Caki2 (cell line): ENCODE results near the gene HS3ST5. TPM values are rescaled to one million over a fixed set of nuclear protein-coding genes. Genes with fewer than 3 reads are reported as not detected.

Experiments
- DNase-seq: peaks from one replicate; pipeline ENCODE4 v3.0.0-alpha.2; 2015; ENCODE audit warnings: low read depth
- in situ Hi-C: cut with HindIII; loops from 2 replicates; pipeline ENCODE4 v1.10.0; 2016; ENCODE audit warnings: low sequenced_read_pairs, low pct_unique_long_range_greater_than_20kb, mixed read lengths
- total RNA-seq: library from RNA; depleted of rRNA; stranded (reverse); fragments of >200 nt; shearing (Covaris generic); gene quantifications from 2 replicates; pipeline ENCODE4 v1.2.3, GENCODE V29; 2014; ENCODE audit warnings: low replicate concordance; rRNA removed

The HS3ST5 gene, protein sequence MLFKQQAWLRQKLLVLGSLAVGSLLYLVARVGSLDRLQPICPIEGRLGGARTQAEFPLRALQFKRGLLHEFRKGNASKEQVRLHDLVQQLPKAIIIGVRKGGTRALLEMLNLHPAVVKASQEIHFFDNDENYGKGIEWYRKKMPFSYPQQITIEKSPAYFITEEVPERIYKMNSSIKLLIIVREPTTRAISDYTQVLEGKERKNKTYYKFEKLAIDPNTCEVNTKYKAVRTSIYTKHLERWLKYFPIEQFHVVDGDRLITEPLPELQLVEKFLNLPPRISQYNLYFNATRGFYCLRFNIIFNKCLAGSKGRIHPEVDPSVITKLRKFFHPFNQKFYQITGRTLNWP
- not detected in 2 replicates for total RNA-seq

DNA sequence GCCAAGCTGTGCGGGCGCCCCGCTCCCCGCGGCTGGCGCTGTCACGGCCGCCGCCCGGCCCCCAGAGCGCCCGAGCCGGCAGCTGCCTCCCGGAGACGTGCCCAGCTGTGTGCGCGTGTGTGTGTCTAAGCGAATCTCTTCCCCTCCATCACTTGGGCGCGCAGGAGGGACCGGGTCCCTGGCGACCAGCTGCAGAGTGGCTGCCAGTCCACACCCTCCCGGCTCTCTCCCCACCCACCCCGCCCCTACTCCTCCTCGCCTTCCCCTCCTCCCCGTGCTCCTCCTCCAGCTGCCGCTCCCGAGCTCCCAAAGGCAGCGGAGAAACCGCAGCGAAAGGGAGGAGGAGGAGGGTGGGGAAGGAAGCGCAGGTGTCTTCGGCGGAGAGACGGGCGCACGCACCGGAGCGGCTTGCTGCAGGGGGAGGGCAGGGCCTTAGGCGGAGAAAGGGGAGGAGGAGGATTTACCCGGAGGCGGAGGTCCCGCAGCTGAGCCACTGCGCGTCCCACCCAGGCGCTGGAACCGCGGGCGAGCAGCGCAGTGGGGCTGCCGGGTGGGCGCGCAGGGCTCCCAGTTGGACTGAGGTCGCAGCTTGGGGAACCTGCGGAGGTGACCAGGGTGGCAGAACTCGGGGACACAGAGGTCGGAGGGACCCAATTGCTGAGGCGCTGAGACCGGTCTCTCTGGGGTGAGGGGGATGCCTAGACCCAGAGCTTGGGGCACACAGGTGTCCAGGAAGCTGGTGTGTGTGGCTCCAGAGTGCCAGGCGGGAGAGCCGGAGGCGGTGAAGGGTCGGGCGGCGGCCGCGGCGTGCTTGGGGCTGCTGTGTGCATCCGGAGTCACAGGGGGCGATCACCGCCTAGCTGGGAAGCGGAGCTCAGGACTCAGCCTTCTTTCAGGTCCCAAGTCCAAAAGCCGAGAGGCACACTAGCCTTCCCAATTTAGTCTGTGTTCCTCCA is at the start of gene HS3ST5:
Gene HS3ST5 (minus strand): TSS at position 198 of the 956 bp plus-strand sequence. CDS start 280,178 bp downstream, outside the sequence.
- in situ Hi-C loops, result no loop called here
- peak; percentile 50 for DNase-seq

DNA sequence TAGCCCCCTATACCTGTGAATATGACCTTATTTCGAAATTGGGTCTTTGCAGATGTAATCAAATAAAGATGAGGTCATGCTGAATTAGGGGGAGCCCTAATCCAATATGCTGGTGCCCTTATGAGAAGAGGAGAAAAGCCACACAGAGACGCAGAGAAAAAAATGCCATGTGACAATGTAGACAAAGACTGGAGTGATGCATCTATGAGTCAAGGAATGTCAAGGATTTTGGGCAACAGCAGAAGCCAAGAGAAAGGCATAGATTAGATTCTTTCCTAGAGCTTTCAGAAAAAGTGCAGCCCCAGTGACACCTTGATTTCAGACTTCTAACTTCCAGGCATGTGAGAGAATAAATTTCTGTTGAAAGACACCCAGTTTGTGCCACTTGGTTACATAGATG is 47.4 kb upstream of the HS3ST5 start:
- DNase-seq, result no peak
- in situ Hi-C loops, result no loop called here

DNA sequence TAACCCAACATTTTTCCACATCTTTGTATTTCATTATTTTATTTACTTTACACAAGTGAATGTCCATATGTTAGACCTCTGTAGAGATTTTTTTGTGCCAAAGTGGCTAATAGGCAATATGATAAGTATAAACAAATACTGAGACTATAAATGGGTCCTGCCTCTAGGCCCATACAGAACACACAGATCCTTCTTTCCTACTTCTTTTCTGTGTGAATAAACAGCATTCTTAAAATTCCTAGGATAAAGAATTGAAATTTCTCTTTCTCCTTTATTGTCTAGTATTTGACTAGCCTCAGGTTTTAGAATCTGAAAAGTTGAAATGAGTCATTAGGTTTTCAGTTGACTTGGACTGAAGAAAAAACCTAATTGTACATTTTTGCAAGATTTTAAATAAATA is 46.3 kb upstream of the HS3ST5 start:
- no peak for DNase-seq
- in situ Hi-C loops, result no loop called here

DNA sequence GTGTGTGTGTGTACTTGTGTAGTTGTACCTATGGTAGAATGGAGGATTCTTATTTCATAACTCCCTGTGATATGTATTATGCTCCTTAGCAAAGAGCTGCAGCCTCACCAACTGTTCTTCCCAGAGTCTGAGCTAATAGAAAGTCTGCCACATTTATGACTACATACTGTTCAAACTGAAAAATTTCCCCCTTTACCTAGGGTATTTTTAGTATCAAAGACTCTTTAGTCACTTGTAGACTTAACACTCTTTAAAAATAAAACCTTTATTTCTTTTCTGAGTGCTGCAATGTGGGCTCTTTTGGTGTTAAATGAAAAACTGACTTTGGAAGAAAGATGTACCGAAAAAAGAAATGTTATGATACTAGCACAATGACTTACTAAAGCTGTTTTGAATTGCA is 39.6 kb upstream of the HS3ST5 start:
- in situ Hi-C loops, result no loop called here
- no peak for DNase-seq

DNA sequence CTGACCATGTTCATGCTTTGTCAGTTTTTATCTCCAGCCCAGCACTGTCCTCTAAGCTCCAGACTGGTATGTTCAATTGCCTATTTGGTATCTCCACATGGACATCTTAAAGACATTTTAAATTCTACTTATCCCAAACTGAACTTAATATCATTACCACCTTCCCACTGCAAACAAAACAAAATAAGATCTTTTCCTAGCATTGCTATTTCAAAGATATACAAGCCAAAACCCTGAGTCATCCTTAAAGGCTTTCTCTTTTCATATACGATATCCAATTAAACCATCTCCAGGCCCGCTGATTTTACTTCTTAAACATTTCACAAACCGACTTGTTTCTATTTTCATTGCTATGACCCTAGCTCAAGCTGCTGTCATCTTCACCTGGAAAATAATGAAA is 35.1 kb upstream of the HS3ST5 start:
- in situ Hi-C loops, result no loop called here
- DNase-seq, result peak; percentile 0

DNA sequence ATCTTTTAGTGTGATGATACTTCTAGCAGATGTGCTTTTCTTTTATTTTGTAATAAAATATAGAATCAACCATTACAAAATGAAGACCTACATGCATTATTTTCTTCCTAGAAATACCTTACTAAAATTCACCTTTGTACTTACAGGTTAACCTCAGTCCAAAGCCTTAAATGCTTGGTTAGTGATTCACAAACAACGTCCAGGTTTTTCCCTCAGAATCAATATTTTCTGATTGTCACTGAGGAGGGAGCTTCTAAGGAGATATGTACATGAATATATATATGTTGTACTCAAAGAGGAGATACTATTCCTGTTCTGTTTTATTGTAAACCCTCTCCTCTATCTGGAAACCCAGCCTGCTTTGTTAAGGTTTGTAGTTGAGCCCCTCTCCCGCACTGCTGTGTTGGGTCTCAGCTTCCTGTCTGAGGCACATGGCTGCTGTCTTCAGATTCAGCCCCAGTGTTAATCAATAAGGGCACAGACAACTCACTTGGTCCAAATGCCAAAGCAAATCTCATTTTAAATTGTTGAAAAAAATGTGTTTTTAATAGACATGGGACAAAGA is 33.9 kb upstream of the HS3ST5 start:
- in situ Hi-C loops, result no loop called here
- no peak for DNase-seq

DNA sequence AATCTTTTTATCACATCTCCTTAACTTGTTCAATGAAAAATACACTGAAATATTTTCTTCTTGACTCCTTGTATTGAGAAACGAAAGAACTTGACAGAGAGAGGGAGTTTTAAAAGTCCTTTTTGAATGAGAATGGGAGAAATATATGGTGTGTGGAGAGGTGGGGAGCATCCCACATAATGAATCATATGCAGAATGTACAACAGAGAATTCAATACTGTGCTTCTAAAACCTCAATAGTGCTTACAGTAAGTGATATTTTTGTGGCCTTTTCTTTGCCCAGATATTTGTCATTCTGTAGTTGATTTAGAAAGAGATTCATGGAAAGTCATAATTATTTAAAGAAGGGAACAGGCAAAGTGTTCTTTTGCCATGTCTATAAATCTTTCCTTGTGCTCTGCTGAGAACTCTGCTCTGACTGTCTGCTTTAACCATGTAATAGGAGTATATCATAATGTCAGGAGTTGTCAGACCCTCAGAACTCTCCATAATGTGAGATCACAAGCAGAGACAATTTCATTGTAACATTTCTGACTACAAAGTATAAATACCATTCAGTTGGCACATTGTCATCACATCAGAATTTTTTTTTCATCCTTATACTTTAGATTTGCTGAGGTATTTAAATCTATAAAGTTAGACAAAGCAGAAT is 32.8 kb upstream of the HS3ST5 start:
- no peak for DNase-seq
- in situ Hi-C loops, result no loop called here

DNA sequence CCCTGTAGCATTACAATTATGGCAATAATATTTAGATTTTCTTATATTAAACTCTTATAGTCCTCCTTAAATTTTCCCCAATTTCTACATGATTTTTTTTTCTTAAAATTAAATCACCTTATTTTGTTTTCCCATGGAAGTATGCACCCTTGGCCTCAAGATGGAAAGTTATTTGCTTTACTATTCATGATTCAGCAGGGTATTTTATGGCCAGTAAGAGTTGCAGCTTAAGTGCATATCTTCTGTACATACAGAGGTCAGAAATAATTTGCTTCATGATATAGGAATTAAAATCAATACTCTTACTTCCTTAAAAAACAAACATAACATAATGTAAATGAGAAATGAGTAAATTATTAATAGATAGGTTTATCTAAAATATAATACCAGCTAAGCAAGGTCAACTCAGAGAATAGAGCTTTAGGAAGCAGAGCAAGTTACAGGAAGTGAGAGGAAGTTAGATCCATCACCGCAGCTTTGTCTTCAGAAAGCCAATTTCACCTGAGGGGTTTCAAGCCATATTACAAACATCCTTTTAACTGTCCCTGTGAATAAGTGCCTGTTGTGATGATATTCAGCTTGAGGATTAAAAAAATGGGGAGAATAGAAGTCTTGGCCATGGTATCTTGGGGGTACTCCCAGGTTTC is 24.6 kb upstream of the HS3ST5 start:
- in situ Hi-C loops, result no loop called here
- no peak for DNase-seq

DNA sequence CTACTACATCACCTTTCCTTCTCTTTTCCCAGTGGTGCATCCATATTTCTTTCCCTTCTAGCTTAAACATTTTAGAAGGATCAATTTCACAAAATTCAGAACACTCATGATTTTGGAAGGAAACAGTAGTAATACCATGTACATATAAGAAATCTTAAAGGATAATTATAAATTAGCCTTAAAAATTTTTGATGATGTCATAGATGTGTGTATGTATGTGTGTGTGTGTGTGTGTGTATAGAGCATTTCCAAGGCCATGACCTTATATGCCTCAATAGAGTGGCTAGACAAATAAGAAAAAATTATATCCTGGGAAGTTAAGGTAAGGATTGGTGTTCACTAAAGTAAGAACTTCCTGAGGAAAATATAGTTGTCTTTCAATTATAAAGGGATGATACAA is 24.1 kb upstream of the HS3ST5 start:
- in situ Hi-C loops, result no loop called here
- no peak for DNase-seq

DNA sequence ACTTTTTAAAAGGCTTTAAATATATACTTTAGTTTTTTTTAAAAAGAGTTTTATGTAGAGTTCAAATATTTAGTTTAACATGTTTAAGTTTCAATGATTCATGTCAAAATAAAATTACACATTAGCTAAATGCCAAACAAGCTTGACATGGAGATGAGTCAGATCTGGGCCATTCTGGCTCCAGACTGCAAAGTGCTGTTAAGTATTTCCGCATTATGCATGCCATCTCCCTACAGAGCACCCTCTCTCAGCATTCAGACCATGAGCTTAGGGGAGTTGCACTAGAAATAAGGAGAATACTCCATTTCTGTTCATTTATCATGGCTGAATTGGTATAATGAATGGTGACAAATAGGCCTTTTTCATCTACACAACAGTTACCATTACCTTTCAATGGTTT is 21.5 kb upstream of the HS3ST5 start:
- in situ Hi-C loops, result no loop called here
- peak; percentile 46 for DNase-seq

DNA sequence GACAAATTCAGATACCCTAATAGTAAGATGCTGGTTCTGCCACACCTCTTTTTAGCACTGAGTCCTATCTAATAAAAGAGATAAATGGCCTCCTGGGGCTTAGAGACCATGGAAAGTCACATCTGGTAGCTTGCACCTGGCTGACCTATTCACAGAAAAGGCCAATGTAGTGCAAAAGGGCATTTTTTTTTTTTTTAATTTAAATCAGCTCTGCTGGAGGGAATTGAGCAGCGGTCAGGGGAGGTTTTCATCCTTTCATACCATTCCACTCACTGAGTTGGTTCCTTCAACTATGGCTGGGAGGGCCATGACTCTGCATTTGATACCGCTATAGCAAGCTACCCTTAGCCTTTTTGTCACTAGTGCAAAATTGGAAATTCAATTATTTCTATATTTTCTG is 20.1 kb upstream of the HS3ST5 start:
- in situ Hi-C loops, result no loop called here
- no peak for DNase-seq

DNA sequence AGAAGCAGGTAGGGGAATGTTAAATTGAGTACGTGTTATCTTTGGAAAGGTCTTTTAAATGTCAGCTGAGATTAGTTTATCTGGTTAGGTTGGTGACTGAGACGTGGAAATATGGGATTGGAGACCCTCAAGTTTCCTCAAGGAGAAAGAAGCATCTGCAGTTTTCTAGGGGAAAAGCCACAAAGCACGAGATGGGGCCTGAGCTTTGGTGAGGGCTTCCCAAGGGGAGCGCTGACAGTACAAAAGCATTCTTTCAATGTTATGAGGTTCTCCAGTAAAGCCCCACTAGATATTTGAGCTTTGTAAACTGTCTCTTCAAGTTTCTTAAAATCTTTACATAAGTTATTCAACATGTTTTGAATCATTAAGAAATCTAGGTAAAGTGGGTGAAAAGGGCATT is 19.6 kb upstream of the HS3ST5 start:
- DNase-seq, result no peak
- in situ Hi-C loops, result no loop called here

DNA sequence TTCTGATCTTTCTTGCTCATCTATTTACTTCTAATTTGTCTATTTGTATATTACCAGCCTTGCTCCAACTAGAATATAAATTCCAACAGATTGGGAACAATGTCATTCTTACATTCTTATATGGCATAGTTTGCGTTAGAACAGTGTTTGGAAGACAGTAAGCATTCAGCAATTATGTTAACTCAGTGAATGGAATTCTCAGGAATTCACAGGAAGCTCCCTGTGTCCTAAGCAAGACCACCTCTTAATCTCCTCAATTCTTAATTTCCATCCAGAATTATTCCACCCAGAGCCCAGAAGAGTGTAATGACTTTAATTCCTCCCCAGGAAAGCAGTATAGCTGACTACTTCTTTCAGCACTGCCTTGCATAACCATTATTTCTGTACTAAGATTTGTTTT is 18.2 kb upstream of the HS3ST5 start:
- in situ Hi-C loops, result no loop called here
- no peak for DNase-seq

DNA sequence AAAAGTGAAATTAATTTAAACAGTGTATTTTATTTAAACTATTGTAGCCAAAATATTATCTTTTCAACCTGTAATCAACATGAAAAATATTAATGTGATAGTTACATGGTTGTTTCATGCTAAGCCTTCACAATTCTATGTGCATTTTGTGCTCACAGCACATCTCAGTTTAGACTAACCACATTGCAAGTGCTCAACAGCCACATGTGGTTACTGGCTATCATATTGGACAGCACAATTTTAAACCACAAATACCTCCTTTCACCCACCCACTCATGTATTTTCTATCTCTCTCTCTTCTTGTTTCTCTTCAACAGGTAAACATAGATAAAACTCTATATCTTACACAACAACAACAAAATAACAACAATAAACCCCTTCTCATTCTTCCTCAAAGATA is 12.5 kb upstream of the HS3ST5 start:
- in situ Hi-C loops, result no loop called here
- no peak for DNase-seq

DNA sequence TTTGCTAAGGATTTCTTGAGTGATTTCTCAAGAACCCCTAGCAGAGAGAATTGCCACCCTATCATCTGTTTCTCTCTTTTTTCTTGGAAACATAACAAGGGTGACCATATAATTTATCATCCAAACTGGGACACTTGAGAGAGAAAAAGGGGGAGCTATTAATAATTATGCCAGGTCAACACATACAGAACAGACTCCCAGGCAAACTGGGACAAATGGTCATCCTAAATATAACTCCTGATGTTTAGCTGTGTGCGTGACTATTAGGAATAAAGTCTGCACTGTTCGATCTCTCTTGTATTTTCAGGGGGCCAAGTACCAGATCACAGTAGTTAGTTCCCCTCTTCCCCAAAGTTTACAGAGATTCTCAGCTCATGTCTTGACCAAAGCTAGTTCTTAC is 11.7 kb upstream of the HS3ST5 start:
- in situ Hi-C loops, result no loop called here

DNA sequence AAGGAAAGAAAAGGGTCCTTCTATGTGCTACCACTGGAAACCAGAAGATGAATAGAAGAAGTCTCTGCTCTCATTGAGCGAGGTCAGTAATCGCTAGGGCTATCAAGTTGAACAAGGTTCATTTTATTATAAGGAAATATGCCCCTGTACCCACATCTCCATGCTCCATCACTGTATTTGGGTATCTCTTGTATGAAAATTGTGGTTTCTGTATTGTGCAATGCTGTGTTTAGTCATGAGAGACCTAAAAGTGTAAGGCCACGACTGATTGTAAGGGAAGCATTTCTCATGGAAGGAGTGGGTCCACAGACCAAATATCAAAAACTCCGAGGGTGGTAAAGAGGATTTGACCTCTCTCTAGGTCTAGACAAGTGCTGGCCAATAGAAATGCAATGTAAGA is 3.6 kb upstream of the HS3ST5 start:
- no peak for DNase-seq
- in situ Hi-C loops, result no loop called here

More for the DNA sequence above, 11.7 kb upstream of the HS3ST5 start:
- DNase-seq, result no peak

DNA sequence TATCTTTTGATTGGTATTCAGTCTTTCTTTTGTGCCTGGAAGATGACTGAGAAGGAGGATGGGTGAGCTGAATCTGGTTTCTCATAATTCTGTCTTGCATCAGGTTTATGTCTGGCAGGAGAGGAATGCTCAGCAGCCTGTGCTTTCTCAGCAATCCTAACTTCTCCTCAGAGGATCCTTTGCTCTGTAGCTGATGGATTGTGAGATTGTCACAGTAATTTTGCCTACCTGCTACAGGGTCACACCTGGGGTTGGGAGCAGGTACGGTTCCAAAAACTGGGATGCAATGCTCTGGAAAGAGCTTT is 2.1 kb upstream of the HS3ST5 start:
- DNase-seq, result no peak
- in situ Hi-C loops, result no loop called here

DNA sequence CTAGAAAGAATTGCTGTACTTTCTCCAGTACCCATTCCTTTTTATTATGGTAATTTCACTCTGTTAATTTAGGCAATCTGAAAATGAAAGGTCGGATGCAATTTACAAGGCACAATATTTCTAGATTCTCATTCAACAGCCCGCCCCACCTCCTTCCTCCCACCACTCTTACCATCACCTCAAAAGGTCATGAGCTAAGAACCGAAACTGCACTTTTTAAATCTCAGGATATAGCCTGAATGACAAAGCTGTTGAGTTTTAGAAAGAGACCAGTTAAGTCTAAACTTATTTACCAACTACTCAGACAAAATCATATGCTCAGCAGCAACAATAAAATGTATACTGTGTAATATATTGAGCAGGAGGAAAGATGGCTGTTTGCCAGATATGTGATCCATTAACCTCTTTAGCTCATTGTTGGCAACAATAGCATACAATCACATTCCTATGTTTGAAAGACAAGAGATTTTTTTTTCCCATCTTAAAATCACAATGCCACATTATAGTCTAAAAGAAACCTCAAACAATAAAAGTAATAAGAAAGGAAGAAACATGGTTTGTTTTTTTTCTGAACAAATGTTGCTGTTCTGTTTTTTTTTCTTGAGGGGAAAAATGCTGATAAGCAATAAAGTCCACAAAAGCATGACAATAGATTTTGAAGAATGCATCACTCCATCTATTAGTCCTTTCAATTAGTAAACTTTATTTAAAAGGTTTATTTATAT is 1.6 kb upstream of the HS3ST5 start:
- no peak for DNase-seq
- in situ Hi-C loops, result no loop called here
